Breast epithelium (tissue), 3 donors: ENCODE measurements around the gene TNK1.
"Not testable (repeated sequence)": the region's sequence is repeated elsewhere in the genome, so short reads cannot be mapped to it uniquely, and the experiment has no call there.

ENCODE experiments used
- CTCF ChIP-seq, 3 donors: fragments of 450-650 bp; IDR thresholded peaks; one replicate each; pipeline ENCODE4 v1.5.1; 2016 to 2017; ENCODE audit warnings: antibody characterized with exemption in 3 of 3, mild to moderate bottlenecking in 3 of 3, moderate library complexity in 3 of 3
- POLR2A ChIP-seq: fragments of 450-650 bp; IDR thresholded peaks from one replicate; pipeline ENCODE4 v1.6.1; 2016; ENCODE audit warnings: antibody characterized with exemption, mild to moderate bottlenecking, moderate library complexity

GRCh38 chr17:7368599-7368994 is 12.3 kb upstream of the TNK1 start:
- not testable (repeated sequence) for TF ChIP-seq CTCF (IDR thresholded peaks at IDR 0.05); POLR2A
